HPDE6-E6E7 (cell line): Measurements from ENCODE around the gene CHRNB2.
"Not testable (repeated sequence)": the region's sequence is repeated elsewhere in the genome, so short reads cannot be mapped to it uniquely, and the experiment has no call there.

Experiments used
- DNase-seq: peaks from one replicate; pipeline ENCODE4 v3.0.0; 2011; ENCODE audit warnings: missing footprints; ENCODE audit errors: extremely low spot score

The CHRNB2 gene

DNA sequence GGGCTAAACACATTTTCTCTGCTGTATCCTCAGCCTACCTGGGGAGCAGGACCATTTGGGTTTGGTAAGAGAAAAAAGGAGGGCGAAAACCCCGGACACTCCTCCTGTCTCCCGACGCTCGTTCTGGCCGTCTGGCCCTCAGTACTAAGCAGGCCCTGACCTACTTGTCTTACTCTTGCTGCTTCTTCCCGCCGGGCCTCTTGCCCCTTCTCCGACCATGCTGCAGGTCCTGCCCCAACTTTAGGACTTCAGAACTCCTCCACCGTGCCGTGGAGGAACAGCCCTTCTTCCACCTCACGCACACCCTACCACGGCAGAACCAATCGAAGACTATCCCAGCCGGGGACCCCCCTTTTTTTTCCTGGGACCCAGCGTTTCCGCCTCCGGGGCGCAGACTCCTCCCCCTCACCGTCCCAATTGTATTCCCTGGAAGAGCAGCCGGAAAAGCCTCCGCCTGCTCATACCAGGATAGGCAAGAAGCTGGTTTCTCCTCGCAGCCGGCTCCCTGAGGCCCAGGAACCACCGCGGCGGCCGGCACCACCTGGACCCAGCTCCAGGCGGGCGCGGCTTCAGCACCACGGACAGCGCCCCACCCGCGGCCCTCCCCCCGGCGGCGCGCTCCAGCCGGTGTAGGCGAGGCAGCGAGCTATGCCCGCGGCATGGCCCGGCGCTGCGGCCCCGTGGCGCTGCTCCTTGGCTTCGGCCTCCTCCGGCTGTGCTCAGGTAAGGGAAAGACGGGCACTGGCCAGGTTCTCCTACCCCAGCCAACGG, at the start of gene CHRNB2:
Gene CHRNB2, plus strand, starts transcription at position 393 of the 771 bp plus-strand sequence. Its CDS starts 267 bp downstream, at position 660.
- DNase-seq, result peak; percentile 76

DNA sequence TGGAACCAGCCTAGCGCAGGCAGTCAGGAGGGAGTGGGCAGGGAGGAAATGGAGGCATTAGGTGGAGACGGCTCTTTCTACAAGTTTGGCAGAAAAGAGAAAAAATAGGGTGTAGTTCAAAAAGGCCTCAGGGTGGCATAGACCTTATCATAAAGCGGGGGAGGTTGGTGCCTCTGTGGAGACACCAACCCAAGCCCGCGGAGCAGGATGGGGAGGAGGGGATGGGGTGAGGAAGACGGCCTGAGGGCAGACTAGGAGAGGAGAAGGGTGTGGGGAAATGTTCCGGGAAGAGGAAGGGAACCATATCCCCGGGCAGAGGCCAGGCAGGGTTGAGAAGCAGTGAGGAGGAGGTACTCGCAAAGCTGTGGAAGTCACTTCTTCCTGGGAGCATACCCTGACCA, 48.0 kb upstream of the CHRNB2 start:
- DNase-seq, result no peak

DNA sequence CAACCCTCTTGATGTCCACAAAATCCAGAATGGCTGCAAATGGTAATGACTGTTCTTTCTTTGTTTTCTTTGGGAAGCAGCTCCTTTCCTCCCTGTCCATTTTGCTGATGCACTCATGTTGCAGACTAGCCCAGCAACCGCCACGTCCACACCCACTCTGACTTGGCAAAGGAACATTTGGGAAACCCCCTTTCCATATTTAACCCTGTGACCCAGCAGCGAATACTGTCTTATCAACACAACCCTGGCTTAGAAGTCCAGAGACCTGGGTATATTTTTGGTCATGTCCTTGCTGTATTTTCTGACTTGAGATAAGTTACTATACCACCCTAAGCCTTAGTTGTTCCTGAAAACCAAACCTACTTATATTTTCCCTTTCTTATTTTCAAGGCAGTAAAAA, 47.2 kb upstream of the CHRNB2 start:
- DNase-seq, result no peak

DNA sequence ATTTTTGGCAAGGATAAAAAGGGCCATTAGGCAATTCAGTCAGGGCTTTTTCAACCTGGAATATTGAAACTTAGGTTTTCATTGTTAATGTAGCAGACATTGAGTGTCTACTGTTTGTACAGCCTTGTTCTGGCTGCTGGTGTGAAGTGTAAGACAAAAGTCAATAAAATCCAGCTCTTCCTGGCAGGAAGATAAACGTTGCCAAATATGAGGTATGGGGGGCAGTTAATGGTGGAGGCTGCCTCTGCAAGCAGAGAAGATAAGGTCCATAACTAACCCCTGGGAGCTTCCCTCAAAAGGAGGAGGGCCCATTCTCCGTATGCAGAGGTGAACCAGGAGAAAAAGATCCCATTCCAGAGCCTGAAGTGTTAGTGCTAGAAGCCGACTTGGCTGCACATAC, 45.9 kb upstream of the CHRNB2 start:
- no peak for DNase-seq

DNA sequence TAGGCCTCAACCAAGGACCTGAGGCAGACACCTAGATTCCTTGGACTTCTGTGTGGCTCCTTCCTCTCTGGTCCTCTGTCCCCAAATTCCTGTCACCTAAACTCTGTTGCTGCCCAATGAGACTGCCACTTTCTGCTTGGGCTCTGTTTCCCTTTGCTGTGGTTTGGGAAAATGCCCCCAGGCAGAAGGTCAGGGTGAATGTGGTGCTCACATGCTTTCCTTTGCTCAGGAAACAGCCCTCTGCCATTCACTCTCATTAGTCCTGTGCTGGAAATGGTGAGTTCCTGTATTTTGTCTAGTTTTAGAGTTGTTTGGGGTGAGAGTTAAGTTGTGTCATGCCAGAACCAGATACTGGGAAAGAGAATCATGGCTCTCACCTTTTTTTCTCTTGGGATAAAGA, 42.7 kb upstream of the CHRNB2 start:
- no peak for DNase-seq

GRCh38 chr1:154527192-154527591, 40.4 kb upstream of the CHRNB2 start:
- no peak for DNase-seq

DNA sequence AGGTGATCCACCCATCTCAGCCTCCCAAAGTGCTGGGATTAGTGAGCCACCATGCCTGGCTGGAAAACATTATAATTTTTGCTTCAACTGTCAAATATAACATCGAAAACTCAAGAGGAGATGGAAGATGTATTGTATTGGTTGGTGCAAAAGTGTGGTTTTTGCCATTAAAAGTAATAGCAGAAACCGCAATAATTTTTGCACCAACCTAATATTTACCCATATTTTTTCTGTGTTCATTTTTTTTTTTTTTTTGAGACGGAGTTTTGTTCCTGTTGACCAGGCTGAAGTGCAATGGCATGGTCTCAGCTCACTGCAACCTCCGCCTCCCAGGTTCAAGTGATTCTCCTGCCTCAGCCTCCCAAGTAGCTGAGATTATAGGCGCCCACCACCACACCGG, 38.3 kb upstream of the CHRNB2 start:
- DNase-seq, result no peak

- DNase-seq, result not testable (repeated sequence)
Measured at GRCh38 chr1:154531950-154532349, 35.6 kb upstream of the CHRNB2 start.

- DNase-seq, result peak; percentile 74
Measured at GRCh38 chr1:154533952-154534844, 33.4 kb upstream of the CHRNB2 start.

GRCh38 chr1:154536570-154536969, 31.0 kb upstream of the CHRNB2 start:
- DNase-seq, result no peak

GRCh38 chr1:154539486-154540483, 27.8 kb upstream of the CHRNB2 start:
- DNase-seq, result no peak

GRCh38 chr1:154541231-154541630, 26.3 kb upstream of the CHRNB2 start:
- DNase-seq, result no peak

GRCh38 chr1:154546264-154547063, 21.1 kb upstream of the CHRNB2 start:
- DNase-seq, result peak; percentile 61

- no peak for DNase-seq
Measured at GRCh38 chr1:154547105-154547732, 20.4 kb upstream of the CHRNB2 start.

GRCh38 chr1:154548028-154548427, 19.6 kb upstream of the CHRNB2 start:
- DNase-seq, result no peak

DNA sequence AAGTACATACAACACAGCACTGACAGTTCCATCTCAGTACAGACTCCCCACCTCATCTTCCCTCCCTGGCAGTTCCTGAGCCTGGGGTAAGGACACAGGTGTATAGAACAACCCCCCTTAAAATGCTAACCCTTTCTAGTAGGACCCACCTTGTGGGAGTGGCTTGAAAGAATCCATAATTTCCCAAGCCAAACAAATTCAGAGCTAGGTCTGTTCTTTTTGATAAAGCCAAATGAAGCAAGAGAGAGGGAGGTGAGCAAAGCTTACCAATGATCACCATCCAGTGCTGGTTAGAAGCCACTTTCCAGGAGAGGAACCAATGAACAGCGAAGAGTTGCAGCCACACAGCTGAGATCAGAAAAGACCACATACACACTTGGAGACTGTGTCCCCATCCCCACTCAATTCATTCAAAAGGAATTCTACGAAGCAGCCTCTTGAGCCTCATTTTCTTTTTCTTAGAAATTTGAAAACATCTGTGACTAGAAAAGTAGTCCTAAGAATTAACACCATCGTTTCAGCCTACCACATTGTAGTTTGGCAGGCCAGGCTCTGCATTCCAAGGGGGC, 18.3 kb upstream of the CHRNB2 start:
- DNase-seq, result no peak

DNA sequence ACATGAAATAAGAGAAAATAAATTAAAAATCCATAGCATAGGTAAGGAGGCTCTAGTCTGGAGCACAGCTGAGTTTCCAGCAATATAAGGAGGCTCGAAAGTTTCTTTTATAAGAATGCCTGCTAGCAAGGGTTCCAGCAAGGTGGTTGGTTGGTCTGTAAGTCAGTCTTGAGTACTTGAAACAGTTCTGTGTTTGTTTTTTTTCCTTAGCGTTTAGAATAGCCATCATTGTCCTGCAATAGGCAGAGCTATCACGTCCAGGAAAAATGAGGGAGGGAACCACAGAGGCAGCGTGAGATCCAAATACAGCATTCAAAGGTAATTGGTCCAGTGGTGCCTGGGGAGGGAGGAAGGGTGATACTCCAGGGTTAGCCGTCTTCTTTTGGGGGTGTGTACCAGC, 17.5 kb upstream of the CHRNB2 start:
- no peak for DNase-seq

DNA sequence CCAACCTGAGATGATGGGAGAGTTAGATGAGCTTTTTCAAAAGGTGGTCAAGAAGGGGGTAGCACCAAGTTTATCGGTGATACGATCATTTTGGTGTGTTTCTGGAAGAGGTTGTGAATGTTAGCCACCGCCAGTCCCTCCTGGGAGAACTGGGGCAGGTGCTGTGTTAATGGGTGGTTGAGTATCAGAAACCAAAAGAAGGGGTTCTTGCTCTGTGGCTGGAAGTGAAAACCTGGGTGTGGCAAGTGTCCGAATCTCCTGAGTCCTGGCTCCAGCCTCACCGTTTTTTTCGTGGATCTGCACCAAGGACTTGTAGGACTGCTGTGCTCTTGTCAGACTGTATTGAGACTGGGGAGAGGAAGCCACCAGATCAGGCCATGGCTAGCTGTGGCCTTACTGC, 16.9 kb upstream of the CHRNB2 start:
- no peak for DNase-seq

GRCh38 chr1:154551474-154551873, 16.1 kb upstream of the CHRNB2 start:
- DNase-seq, result no peak

DNA sequence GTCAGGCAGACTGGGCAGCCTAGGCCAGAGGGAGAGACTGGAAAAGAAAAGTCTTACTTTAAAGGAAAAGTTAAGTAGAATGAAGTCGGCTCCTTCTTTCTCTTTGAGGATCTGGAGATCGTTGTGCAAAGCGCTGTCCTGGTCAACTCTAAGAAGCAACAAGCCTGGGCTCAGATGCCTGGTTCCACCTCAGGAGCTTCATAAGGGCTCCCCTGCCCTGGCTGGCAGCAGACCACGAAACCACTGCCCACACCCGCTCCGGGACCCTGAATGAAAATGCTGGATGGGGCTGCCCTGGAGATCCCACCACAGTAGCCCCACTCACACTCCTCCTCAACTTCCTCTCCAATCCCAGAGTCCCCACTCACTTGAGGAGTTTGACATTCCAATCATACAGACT, 15.5 kb upstream of the CHRNB2 start:
- no peak for DNase-seq
